BJ (cell line): ENCODE data around the gene IGLL5. TPM values are rescaled to one million over a fixed set of nuclear protein-coding genes. Genes with fewer than 3 reads are reported as not detected.

Experiments used
- CTCF ChIA-PET: fragments of 350-600 bp; formaldehyde crosslinking; extraction: SDS; loops from one replicate; lab custom pipeline; 2021; ENCODE audit warnings: antibody characterized with exemption, inconsistent platforms; lab: Yijun Ruan, JAX
- POLR2A ChIA-PET: fragments of 300-600 bp; sonication (Branson Sonifier 250); formaldehyde crosslinking; extraction: SDS; loops from one replicate; lab custom pipeline; 2021; ENCODE audit warnings: antibody characterized with exemption; lab: Charles Lee
- DNase-seq: peaks from one replicate; pipeline ENCODE4 v3.0.0-alpha.2; 2011; ENCODE audit warnings: low read depth
- H3K27me3 ChIP-seq: 2 replicates; pipeline ENCODE4 v1.6.0; 2011; ENCODE audit warnings: low read length; ENCODE audit not compliant: control insufficient read depth, insufficient read depth
- H3K36me3 ChIP-seq: 2 replicates; pipeline ENCODE4 v1.5.1; 2011; ENCODE audit warnings: low read length; ENCODE audit not compliant: control insufficient read depth, insufficient read depth
- H3K4me3 ChIP-seq: 2 replicates; pipeline ENCODE4 v1.5.1; 2011; ENCODE audit warnings: low read depth, mild to moderate bottlenecking, control low read depth, low read length
- CTCF ChIP-seq: IDR thresholded peaks from 2 replicates; pipeline ENCODE4 v1.5.1; 2011; ENCODE audit warnings: low read depth, mild to moderate bottlenecking, control low read depth, inconsistent platforms, low read length, moderate library complexity; ENCODE audit not compliant: insufficient read depth
- polyA plus RNA-seq: library from polyadenylated mRNA; depleted of rRNA; stranded (reverse); fragments of >200 nt; gene quantifications from 2 replicates; pipeline ENCODE4 v1.2.3, GENCODE V29; 2011

The IGLL5 gene
- polyA plus RNA-seq, 1 experiment = not detected

GRCh38 chr22:22924369-22925145 lies 36.9 kb downstream of the IGLL5 start:
- TF ChIP-seq CTCF = no peak
- CTCF ChIA-PET = no interaction called here
- DNase-seq = no peak
- Histone ChIP-seq H3K36me3 (no peaks in the 10 kb centered on the region), H3K4me3 (no peak overlapping the region), H3K27me3 (no peaks in the 10 kb centered on the region)
- POLR2A ChIA-PET = no interaction called here

GRCh38 chr22:22925146-22925804 lies 37.7 kb downstream of the IGLL5 start:
- DNase-seq = no peak
- Histone ChIP-seq H3K36me3 (no peaks in the 10 kb centered on the region), H3K27me3 (no peaks in the 10 kb centered on the region), H3K4me3 (no peak overlapping the region)
- CTCF ChIA-PET = no interaction called here
- POLR2A ChIA-PET = no interaction called here
- no peak for TF ChIP-seq CTCF

- DNase-seq = no peak
- TF ChIP-seq CTCF = no peak
- POLR2A ChIA-PET = no interaction called here
- CTCF ChIA-PET = no interaction called here
- no peak overlapping the region for H3K4me3 ChIP-seq
- no peaks in the 10 kb centered on the region for H3K36me3 ChIP-seq
- H3K27me3 ChIP-seq = no peaks in the 10 kb centered on the region
Measured at GRCh38 chr22:22925805-22926369, 38.3 kb downstream of the IGLL5 start.

GRCh38 chr22:22926370-22927195 lies 39.0 kb downstream of the IGLL5 start:
- CTCF ChIA-PET = no interaction called here

More at GRCh38 chr22:22926370-22927195, 39.0 kb downstream of the IGLL5 start:
- POLR2A ChIA-PET = no interaction called here
- no peak for DNase-seq
- TF ChIP-seq CTCF = no peak
- Histone ChIP-seq H3K4me3 (no peak overlapping the region), H3K36me3 (no peaks in the 10 kb centered on the region), H3K27me3 (no peaks in the 10 kb centered on the region)
